HL-60 (cell line): ENCODE measurements around the gene ATRIP.

ENCODE experiments used
- CTCF ChIP-seq: IDR thresholded peaks from one replicate; pipeline ENCODE4 v1.5.1; 2011; ENCODE audit warnings: low read length, control low read depth, inconsistent platforms; ENCODE audit not compliant: insufficient read depth
- GABPA ChIP-seq: IDR thresholded peaks from 2 replicates; pipeline ENCODE4 v1.6.1; 2012; ENCODE audit warnings: low read depth
- POLR2AphosphoS5 ChIP-seq: IDR thresholded peaks from 2 replicates; pipeline ENCODE4 v1.6.1; 2012; ENCODE audit warnings: low read depth
- REST ChIP-seq: IDR thresholded peaks from 2 replicates; pipeline ENCODE4 v1.6.1; 2012; ENCODE audit warnings: low read depth; ENCODE audit not compliant: insufficient replicate concordance

- TF ChIP-seq CTCF = no peak
- no peak for TF ChIP-seq POLR2AphosphoS5
- TF ChIP-seq REST = no peak
- TF ChIP-seq GABPA = no peak
These were observed 46.1 kb downstream of the ATRIP start for GRCh38 chr3:48492461-48493202.
